Adipose tissue (tissue), 3 donors: ENCODE measurements around the gene BMP6. TPM values are rescaled to one million over a fixed set of nuclear protein-coding genes. Genes with fewer than 3 reads are reported as not detected.

Experiments
- H3K27ac ChIP-seq: one replicate; pipeline ENCODE4 v1.5.1; 2013; ENCODE audit warnings: low read depth, low read length
- WGBS, 3 donors: extraction: QIAGEN DNeasy Blood & Tissue Kit; methylation state at CpG; one replicate each; pipeline ENCODE4 v1.1.7; 2013; 5-methylcytosine and 5-hydroxymethylcytosine counted together
- polyA plus RNA-seq, 3 donors: library from polyadenylated mRNA; stranded (reverse); fragments of 200-250 nt; gene quantifications; one replicate each; pipeline ENCODE4 v1.2.3, GENCODE V29; 2013
- donor health status: healthy with polysubstance abuse.
- donor health status: Bipolar disorder and iron deficiency.
- donor health status: healthy.

BMP6 gene
- polyA plus RNA-seq: 10 to 100 TPM in 1 of 3 donors, 1 to 10 TPM in 1, under 1 TPM in 1; 0.83 to 10.1 (median 3.1) TPM

- 0 to 1% (median 0%) methylated on average over 59 to 69 of the region's 69 CpGs for WGBS, 3 donors
- H3K27ac ChIP-seq: no peak within 1 kb of the TSS
These were observed at the start of gene BMP6 for GRCh38 chr6:7725849-7726415. Gene BMP6 (plus strand): TSS chr6:7726099. CDS start chr6:7726956, 857 bp downstream.

- H3K27ac ChIP-seq: no peak overlapping the region
- 92 to 97% (median 93%) methylated on average over 5 of the region's 5 CpGs for WGBS, 3 donors
These were observed 48.7 kb upstream of the BMP6 start for GRCh38 chr6:7677229-7677628.

GRCh38 chr6:7680393-7681075 is 45.4 kb upstream of the BMP6 start:
- WGBS, 3 donors: 79 to 87% (median 84%) methylated on average over 12 of the region's 12 CpGs

GRCh38 chr6:7681449-7681848 is 44.5 kb upstream of the BMP6 start:
- WGBS, 3 donors: 70 to 80% (median 74%) methylated on average over 4 of the region's 4 CpGs
- H3K27ac ChIP-seq: no peak overlapping the region

More at GRCh38 chr6:7680393-7681075, 45.4 kb upstream of the BMP6 start:
- H3K27ac ChIP-seq: no peak overlapping the region

GRCh38 chr6:7684076-7684475 is 41.8 kb upstream of the BMP6 start:
- H3K27ac ChIP-seq: no peak overlapping the region
- 56 to 66% (median 64%) methylated on average over 1 of the region's 1 CpG for WGBS, 3 donors

- no peak overlapping the region for H3K27ac ChIP-seq
- WGBS, 3 donors: 80 to 83% (median 80%) methylated on average over 4 of the region's 4 CpGs
These were observed 41.1 kb upstream of the BMP6 start for GRCh38 chr6:7684843-7685242.

- WGBS, 3 donors: 60 to 88% (median 78%) methylated on average over 1 of the region's 1 CpG
- H3K27ac ChIP-seq: no peak overlapping the region
These were observed 40.6 kb upstream of the BMP6 start for GRCh38 chr6:7685276-7685675.

GRCh38 chr6:7687145-7688111 is 38.5 kb upstream of the BMP6 start:
- no peak overlapping the region for H3K27ac ChIP-seq
- WGBS, 3 donors: 35 to 83% (median 79%) methylated on average over 8 of the region's 8 CpGs

GRCh38 chr6:7691021-7691420 is 34.9 kb upstream of the BMP6 start:
- no peak overlapping the region for H3K27ac ChIP-seq
- 40 to 89% (median 87%) methylated on average over 2 of the region's 2 CpGs for WGBS, 3 donors

- WGBS, 3 donors: 71 to 79% (median 72%) methylated on average over 21 of the region's 21 CpGs
- H3K27ac ChIP-seq: no peak overlapping the region
These were observed 34.0 kb upstream of the BMP6 start for GRCh38 chr6:7691675-7692452.

GRCh38 chr6:7692453-7692784 is 33.5 kb upstream of the BMP6 start:
- 48 to 75% (median 48%) methylated on average over 3 of the region's 3 CpGs for WGBS, 3 donors
- no peak overlapping the region for H3K27ac ChIP-seq

- WGBS, 3 donors: 80 to 88% (median 85%) methylated on average over 10 of the region's 10 CpGs
- H3K27ac ChIP-seq: no peak overlapping the region
These were observed 32.1 kb upstream of the BMP6 start for GRCh38 chr6:7693827-7694226.

GRCh38 chr6:7696061-7696460 is 29.8 kb upstream of the BMP6 start:
- no peak overlapping the region for H3K27ac ChIP-seq
- WGBS, 3 donors: 86 to 95% (median 95%) methylated on average over 8 of the region's 8 CpGs

- WGBS, 3 donors: 54 to 60% (median 56%) methylated on average over 4 of the region's 4 CpGs
- no peak overlapping the region for H3K27ac ChIP-seq
These were observed 28.5 kb upstream of the BMP6 start for GRCh38 chr6:7697432-7697819.

- no peak overlapping the region for H3K27ac ChIP-seq
- 25 to 52% (median 32%) methylated on average over 12 of the region's 12 CpGs for WGBS, 3 donors
These were observed 27.9 kb upstream of the BMP6 start for GRCh38 chr6:7697820-7698623.

- 63 to 84% (median 70%) methylated on average over 5 of the region's 5 CpGs for WGBS, 3 donors
These were observed 24.6 kb upstream of the BMP6 start for GRCh38 chr6:7701212-7701834.

GRCh38 chr6:7703148-7703680 is 22.7 kb upstream of the BMP6 start:
- 72 to 80% (median 78%) methylated on average over 3 of the region's 3 CpGs for WGBS, 3 donors

More at GRCh38 chr6:7701212-7701834, 24.6 kb upstream of the BMP6 start:
- H3K27ac ChIP-seq: no peak overlapping the region

More at GRCh38 chr6:7703148-7703680, 22.7 kb upstream of the BMP6 start:
- H3K27ac ChIP-seq: no peak overlapping the region
